HFF-Myc (cell line): ENCODE measurements around the gene MORN5.

Experiments used
- DNase-seq: peaks from one replicate; pipeline ENCODE4 v3.0.0-alpha.2; 2011; ENCODE audit warnings: low read depth; ENCODE audit errors: extremely low read depth
- H3K4me3 ChIP-seq: replicated peaks from 2 replicates; pipeline ENCODE4 v1.5.1; 2011; ENCODE audit warnings: low read depth, mild to moderate bottlenecking, control low read depth, low read length
- TF ChIP-seq, protein P1 (sequence below): IDR thresholded peaks from 2 replicates; pipeline ENCODE4 v1.5.1; 2012; ENCODE audit warnings: mild to moderate bottlenecking, low read depth, low read length, control low read depth; ENCODE audit errors: missing control alignments

Gene MORN5

DNA sequence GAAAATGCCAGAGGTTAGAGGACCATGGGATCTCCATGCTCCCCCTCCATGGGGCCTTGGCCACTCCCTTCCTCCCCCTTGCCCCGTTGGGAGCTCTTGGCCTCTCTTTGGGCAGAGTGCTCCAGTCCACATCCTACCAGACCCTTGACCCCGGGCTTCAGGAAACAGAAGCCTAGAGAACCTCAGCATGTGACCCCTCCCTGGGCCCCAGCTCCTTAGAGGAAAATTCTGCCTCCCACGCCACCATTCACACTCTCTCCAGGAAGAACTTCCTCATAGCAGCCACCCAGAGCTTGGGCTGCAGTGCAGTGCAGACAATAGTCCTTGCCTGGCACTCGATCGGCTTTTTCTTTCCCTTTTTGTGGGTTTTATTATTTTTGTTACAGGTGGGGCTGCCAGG is 63.1 kb downstream of the MORN5 start:
- no peak overlapping the region for H3K4me3 ChIP-seq
- TF ChIP-seq, protein P1, sequence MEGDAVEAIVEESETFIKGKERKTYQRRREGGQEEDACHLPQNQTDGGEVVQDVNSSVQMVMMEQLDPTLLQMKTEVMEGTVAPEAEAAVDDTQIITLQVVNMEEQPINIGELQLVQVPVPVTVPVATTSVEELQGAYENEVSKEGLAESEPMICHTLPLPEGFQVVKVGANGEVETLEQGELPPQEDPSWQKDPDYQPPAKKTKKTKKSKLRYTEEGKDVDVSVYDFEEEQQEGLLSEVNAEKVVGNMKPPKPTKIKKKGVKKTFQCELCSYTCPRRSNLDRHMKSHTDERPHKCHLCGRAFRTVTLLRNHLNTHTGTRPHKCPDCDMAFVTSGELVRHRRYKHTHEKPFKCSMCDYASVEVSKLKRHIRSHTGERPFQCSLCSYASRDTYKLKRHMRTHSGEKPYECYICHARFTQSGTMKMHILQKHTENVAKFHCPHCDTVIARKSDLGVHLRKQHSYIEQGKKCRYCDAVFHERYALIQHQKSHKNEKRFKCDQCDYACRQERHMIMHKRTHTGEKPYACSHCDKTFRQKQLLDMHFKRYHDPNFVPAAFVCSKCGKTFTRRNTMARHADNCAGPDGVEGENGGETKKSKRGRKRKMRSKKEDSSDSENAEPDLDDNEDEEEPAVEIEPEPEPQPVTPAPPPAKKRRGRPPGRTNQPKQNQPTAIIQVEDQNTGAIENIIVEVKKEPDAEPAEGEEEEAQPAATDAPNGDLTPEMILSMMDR: no peak

DNA sequence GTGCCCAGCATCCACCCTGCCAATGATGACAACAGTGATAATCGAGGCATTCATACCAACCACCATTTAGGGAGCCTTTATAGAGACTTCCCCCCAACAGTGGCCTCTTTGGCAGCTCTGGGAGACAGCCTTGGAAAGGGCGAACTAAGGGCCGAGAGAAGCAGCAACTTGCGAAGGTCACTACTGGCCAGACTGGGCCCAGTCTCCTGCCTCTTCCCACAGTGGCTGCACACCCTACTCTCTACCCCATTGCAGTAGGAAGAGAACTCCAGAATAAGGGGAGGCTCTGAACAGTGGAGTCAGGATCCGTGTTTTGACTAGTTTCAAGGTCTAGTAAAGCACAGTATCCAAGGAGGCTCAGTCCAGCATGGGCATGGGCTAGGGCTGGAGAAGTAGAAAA is 63.7 kb downstream of the MORN5 start:
- no peak overlapping the region for H3K4me3 ChIP-seq

More for the DNA sequence above, 63.1 kb downstream of the MORN5 start:
- no peak for DNase-seq

DNA sequence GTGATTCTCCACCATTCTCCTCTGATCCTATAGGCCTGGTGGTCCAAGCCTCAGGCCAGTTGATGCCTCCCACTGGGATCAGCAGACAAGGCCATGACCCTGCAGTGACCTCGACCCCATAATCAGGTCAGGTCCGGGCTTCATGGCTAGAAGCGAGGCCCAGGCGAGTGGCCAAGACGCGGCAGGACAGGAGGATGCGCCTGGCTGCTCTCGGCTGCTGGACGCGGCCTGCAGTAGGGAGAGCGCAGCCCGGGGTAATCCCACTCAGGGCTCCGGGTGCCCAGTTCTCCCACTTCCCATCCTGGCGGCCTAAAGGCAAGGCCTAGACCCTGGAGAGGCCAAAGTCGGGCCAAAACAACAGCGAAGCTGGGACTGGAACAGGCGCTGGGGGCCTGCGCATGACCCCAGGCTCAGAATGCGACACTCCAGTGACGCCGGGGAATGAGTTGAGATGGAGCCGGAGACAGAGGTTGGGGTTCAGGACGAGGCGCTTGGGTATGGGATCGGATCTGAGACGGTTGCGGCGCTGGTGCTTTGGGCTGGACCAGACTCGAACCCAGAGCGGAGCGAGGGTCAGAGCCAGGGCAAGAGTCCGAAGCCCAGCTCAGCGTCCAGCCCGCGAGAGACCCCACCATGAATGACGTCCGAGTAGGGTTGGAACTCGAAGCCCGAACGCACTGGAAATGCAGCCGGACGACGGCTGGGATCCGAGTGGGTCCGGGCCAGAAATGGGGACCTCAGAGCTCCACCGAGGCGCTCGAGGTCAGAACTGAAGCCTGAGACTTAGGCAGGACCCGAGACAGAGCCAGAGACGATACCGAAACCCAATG is 65.8 kb downstream of the MORN5 start:
- DNase-seq: no peak
- TF ChIP-seq, protein P1: no peak
- no peak overlapping the region for H3K4me3 ChIP-seq

More for the DNA sequence above, 63.7 kb downstream of the MORN5 start:
- no peak for DNase-seq
- TF ChIP-seq, protein P1: no peak

DNA sequence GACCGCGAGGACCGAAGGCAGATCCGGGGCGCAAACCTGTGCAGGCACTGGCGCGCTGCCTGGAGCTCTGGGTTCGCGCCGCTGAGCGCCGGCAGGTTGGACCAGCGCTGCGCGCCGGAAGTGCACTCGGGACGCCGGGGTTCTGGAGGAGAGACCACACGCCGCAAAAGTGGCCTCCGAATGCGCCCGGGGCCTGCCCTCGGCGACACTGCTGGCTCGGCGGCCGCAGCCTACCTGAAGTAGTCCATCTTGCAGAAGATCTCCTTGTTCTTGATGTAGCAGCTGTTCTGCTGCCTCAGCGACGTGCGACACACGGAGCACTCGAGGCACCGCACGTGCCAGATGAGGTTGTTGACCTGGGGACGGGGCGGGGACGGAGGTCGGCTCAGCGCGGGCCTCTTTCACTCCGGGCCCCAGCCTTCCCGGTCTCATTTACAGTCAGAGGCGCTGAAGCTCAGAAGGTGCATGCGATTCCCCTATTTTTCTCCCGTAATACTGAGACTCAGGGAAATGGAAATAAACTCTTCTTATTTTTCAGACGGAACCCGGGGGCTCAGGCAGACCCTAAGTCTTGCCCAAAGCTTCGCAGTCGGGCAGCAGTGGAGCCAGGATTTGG is 66.5 kb downstream of the MORN5 start:
- TF ChIP-seq, protein P1: no peak
- H3K4me3 ChIP-seq: no peak overlapping the region
- no peak for DNase-seq

DNA sequence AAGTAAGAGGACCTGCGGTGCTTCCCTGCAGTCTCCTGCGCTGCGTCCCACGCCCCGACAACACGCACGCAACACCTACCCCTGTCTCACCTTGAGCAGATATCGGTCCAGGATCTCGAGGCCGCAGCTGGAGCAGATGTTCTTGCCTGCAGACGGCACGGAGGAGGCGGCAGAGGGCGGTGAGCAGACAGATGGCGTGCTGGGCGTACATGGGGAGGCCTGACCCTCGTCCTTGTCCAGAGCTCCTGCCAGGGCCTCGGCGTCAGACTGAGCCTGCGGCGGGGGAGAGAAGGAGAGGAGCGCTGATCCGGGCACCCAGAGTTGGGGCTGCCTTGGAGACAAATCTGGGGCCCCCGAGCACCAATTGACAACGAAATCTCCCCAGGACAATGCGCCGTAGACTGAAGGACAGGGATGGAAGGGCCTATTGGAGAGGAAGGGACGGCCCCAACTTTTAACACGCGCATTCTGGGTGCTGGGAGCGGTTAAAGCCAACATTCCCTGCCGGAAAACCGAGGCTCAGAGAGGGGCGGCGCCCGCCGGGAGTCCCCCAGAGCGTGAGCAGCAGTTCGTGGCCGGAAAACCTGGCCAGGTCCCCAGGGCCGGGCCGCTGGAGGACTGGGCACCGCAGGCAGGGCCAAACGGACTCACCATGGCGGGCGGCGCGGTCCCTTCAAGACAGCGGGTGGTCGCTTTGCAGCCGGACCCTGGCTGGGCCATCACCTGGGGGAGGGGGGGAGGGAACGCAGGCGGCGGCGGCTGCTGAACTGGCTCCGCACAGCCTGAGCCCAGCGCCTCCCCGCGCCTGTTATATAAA is 67.3 kb downstream of the MORN5 start:
- no peak overlapping the region for H3K4me3 ChIP-seq
- TF ChIP-seq, protein P1: no peak
- no peak for DNase-seq

DNA sequence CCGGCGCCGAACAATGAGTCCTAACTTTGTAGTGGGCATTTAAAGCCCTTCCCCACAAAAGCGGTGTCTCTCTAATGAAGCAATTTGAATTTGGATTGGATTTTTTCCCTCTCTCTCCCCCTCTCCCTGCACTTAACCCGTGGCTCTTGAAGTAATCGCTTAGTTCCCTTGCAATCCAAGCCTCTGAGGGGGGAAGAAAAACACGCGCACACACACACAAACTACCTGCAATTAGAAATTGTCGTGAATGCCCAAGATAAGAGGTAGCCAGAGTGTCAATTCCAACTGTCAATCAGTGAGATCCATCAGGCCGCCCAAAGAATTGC is 67.8 kb downstream of the MORN5 start:
- TF ChIP-seq, protein P1: no peak
- no peak for DNase-seq
- no peak overlapping the region for H3K4me3 ChIP-seq
